Right forelimb (tissue), 1 donor: Measurements from ENCODE around the gene OVCH1.
"Not testable (repeated sequence)": the region's sequence is repeated elsewhere in the genome, so short reads cannot be mapped to it uniquely, and the experiment has no call there.

Source experiments
- DNase-seq: peaks from one replicate; pipeline ENCODE4 v3.0.0-alpha.2; 2018

OVCH1 gene

GRCh38 chr12:29402437-29402836 lies 95.0 kb downstream of the OVCH1 start:
- no peak for DNase-seq

- no peak for DNase-seq
These were observed 99.0 kb downstream of the OVCH1 start for GRCh38 chr12:29398495-29398894.

- DNase-seq: no peak
These were observed 100.7 kb downstream of the OVCH1 start for GRCh38 chr12:29396774-29397173.

GRCh38 chr12:29395356-29395755 lies 102.1 kb downstream of the OVCH1 start:
- no peak for DNase-seq

- DNase-seq: not testable (repeated sequence)
These were observed 107.1 kb downstream of the OVCH1 start for GRCh38 chr12:29390419-29390818.

- no peak for DNase-seq
These were observed 108.1 kb downstream of the OVCH1 start for GRCh38 chr12:29389295-29389919.

GRCh38 chr12:29386084-29386680 lies 111.3 kb downstream of the OVCH1 start:
- not testable (repeated sequence) for DNase-seq

- not testable (repeated sequence) for DNase-seq
These were observed 112.3 kb downstream of the OVCH1 start for GRCh38 chr12:29385194-29385593.

- no peak for DNase-seq
These were observed 115.2 kb downstream of the OVCH1 start for GRCh38 chr12:29382251-29382650.

GRCh38 chr12:29380536-29381523 lies 116.7 kb downstream of the OVCH1 start, which contains the start of gene ERGIC2:
Gene ERGIC2, minus strand, starts transcription at chr12:29381172. Its CDS starts 9,539 bp downstream, at chr12:29371633.
- peak; percentile 94 for DNase-seq
